ENCODE data around the gene SMARCAL1. TPM values are rescaled to one million over a fixed set of nuclear protein-coding genes. Genes with fewer than 3 reads are reported as not detected.

SMARCAL1 gene
- total and polyA plus RNA-seq, 2 of the 4 experiments (the other 2 are of a cell fraction): 13.6 to 21.0 TPM

DNA sequence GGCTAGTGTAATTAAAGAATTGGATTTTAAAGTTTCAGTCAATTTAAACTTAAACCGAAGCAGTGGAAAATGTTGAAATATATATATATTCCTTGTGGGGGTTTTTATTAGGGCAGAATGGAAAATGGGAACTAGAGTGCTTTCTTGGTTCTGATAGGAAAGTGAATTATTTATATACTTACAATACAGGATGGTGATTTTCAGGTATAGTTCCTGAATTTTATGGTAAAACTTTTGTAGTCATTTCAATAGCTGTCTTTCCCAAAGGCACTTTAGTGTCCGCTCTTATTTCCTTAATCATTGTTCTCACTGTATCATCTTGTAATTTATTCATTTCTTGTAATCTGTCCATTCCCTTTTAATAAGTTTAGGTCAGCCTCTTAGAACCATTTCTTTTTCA is 88.3 kb downstream of the SMARCAL1 start:
- Histone ChIP-seq H3K4me3 (ENCODE audit: insufficient read depth, low read depth, low read length) (no peak overlapping the region), H3K4me2 (ENCODE audit: low read depth, low read length) (no peak overlapping the region; the same call in 1 of the 2 replicates), H2AK5ac (ENCODE audit: low read depth, low read length) (no peak overlapping the region), H3K79me1 (ENCODE audit: low read depth in 1 of 2, low read length in 2 of 2) (peaks cover 48 to 82% of the 10 kb centered on the region in 2 experiments), H3K4ac (ENCODE audit: low read depth, low read length) (no peak overlapping the region), H4K20me1 (ENCODE audit: insufficient read depth, low read length) (peaks cover 62% of the 10 kb centered on the region), H4K8ac (ENCODE audit: low read depth in 2 of 2, low read length in 2 of 2) (no peak overlapping the region), H2BK20ac (ENCODE audit: low read depth, low read length) (no peak overlapping the region), H2AK9ac (replicated peaks; ENCODE audit: low read depth, low read length, poor library complexity) (no peak overlapping the region), H3K36me3 (ENCODE audit: control insufficient read depth, insufficient read depth, low read length) (peaks cover 49% of the 10 kb centered on the region), H3K4me1 (ENCODE audit: control insufficient read depth, insufficient read depth, low read length) (peaks cover 11% of the 10 kb centered on the region), H2BK15ac (ENCODE audit: low read depth, low read length) (no peak overlapping the region), H2BK5ac (ENCODE audit: low read depth, low read length, poor library complexity, severe bottlenecking) (no peak overlapping the region), H4K91ac (ENCODE audit: insufficient read depth, low read depth, low read length) (no peak overlapping the region), H3K9ac (ENCODE audit: low read depth, low read length) (no peak overlapping the region; the same call in 1 of the 2 replicates), H2AFZ (replicated peaks; ENCODE audit: low read length, poor library complexity) (no peak overlapping the region), H3K14ac (replicated peaks; ENCODE audit: low read depth, low read length) (no peak overlapping the region), H3K27ac (ENCODE audit: insufficient read depth, low read length) (no peak overlapping the region), H3K23ac (ENCODE audit: low read depth, low read length) (no peak overlapping the region), H2BK120ac (ENCODE audit: low read depth, low read length) (no peak overlapping the region), H4K5ac (ENCODE audit: low read depth, low read length) (no peak overlapping the region), H3K27me3 (ENCODE audit: control insufficient read depth, insufficient read depth, low read length) (no peaks in the 10 kb centered on the region), H3K9me1 (ENCODE audit: insufficient read depth, low read length) (peaks cover 18% of the 10 kb centered on the region), H3K18ac (ENCODE audit: low read depth, low read length) (no peak overlapping the region), H3K56ac (ENCODE audit: extremely low read depth, insufficient read depth, low read length) (no peak overlapping the region), H3K9me3 (ENCODE audit: control insufficient read depth, insufficient read depth, low read length) (no peaks in the 10 kb centered on the region)
- dilution Hi-C loops (cut with HindIII; ENCODE audit: low sequenced_read_pairs, unreplicated experiment): loop anchor here (25.0 kb wide), 2 partner anchors 162 to 1012 kb away; no protein-coding TSS in a partner anchor
- no TSS peak for BruUV-seq (replicated peaks)
- ATAC-seq (ENCODE audit: low read depth) (no peak), DNase-seq (no peak)
- intact Hi-C loops (cut with micrococcal nuclease): no loop called here
- in situ Hi-C loops (cut with MboI; ENCODE audit: low sequenced_read_pairs): loop anchor here (25.0 kb wide), 1 partner anchor 1012 kb away; no protein-coding TSS in a partner anchor
- POLR2A ChIA-PET (ENCODE audit: unreplicated experiment): interaction anchor here (1.4 kb wide), 1 partner anchor 8 kb away, joined by 3 read pairs; no protein-coding TSS in a partner anchor
- no peak for TF ChIP-seq FOS (IDR thresholded peaks at IDR 0.05; ENCODE audit: low read depth, low read length)
- TF ChIP-seq, protein P1, sequence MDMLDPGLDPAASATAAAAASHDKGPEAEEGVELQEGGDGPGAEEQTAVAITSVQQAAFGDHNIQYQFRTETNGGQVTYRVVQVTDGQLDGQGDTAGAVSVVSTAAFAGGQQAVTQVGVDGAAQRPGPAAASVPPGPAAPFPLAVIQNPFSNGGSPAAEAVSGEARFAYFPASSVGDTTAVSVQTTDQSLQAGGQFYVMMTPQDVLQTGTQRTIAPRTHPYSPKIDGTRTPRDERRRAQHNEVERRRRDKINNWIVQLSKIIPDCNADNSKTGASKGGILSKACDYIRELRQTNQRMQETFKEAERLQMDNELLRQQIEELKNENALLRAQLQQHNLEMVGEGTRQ (IDR thresholded peaks at IDR 0.05; ENCODE audit: low read depth, low read length): no peak
- no peak for TF ChIP-seq CEBPB (IDR thresholded peaks at IDR 0.05; ENCODE audit: low read depth, low read length)
- no peak for TF ChIP-seq MAFK (IDR thresholded peaks at IDR 0.05; ENCODE audit: low read depth, low read length)
- TF ChIP-seq MXI1 (IDR thresholded peaks at IDR 0.05; ENCODE audit: borderline replicate concordance, low read depth, low read length): no peak
- no peak for TF ChIP-seq CHD1 (IDR thresholded peaks at IDR 0.05; ENCODE audit: low read depth, low read length)
- TF ChIP-seq MAZ (IDR thresholded peaks at IDR 0.05; ENCODE audit: borderline replicate concordance, low read depth, low read length): no peak
- no peak for TF ChIP-seq BHLHE40 (IDR thresholded peaks at IDR 0.05; ENCODE audit: low read depth, low read length)
- TF ChIP-seq, protein P2, sequence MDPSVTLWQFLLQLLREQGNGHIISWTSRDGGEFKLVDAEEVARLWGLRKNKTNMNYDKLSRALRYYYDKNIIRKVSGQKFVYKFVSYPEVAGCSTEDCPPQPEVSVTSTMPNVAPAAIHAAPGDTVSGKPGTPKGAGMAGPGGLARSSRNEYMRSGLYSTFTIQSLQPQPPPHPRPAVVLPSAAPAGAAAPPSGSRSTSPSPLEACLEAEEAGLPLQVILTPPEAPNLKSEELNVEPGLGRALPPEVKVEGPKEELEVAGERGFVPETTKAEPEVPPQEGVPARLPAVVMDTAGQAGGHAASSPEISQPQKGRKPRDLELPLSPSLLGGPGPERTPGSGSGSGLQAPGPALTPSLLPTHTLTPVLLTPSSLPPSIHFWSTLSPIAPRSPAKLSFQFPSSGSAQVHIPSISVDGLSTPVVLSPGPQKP (IDR thresholded peaks at IDR 0.05; ENCODE audit: borderline replicate concordance, low read depth, low read length): no peak
- WGBS, 2 experiments (ENCODE audit: extremely low coverage in 2 of 2, insufficient read length in 1 of 2): no CpG with 5 or more reads among the region's 2 CpGs
- CTCF ChIA-PET: no interaction called here

Data from IMR-90 (cell line).